CD4-positive, alpha-beta T cell treated with Interleukin-15 for 4 hours (primary cell): ENCODE measurements around the gene ZNF48.

Source experiments
- DNase-seq: peaks from one replicate; pipeline ENCODE4 v3.0.0-alpha.2; 2020; ENCODE audit warnings: low spot score

Gene ZNF48

GRCh38 chr16:30395155-30395991 lies at the start of gene ZNF48:
TSS of gene ZNF48 (plus strand) at chr16:30395420. CDS start at chr16:30395795, 375 bp downstream.
- peak; percentile 67 for DNase-seq

DNA sequence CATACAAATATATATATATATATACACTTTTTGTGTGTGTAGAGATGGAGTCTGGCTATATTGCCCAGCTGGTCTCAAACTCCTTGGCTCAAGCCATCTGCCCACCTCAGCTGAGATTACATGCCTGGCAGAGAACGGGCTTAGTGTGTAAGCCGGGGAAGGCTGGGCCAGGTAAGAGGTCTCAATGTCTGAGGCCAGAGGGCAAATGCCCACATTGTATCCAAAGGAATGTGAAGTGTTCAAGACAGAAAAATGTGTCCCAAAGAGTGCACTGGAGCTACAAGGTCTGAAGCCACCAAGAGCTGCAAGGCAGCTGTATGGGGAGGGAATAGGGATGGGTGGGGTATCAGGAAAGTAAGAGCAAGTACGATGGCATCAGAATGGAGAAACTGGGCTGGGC lies 48.9 kb upstream of the ZNF48 start:
- no peak for DNase-seq

DNA sequence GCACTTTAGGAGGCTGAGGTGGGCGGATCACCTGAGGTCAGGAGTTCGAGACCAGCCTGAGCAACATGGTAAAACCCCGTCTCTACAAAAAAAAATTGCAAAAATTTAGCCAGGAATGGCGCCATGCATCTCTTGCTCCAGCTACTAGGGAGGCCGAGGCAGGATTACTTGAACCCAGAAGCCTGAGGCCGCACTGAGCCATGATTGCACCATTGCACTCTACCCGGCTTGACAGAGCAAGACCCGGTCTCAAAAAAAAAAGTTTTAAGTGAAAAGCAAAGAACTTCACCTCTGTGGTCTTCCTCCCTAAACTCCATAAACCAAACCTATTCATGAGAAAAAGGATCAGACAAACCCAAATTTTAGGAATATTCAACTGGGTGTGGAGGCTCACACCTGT lies 47.1 kb upstream of the ZNF48 start:
- DNase-seq, result no peak

DNA sequence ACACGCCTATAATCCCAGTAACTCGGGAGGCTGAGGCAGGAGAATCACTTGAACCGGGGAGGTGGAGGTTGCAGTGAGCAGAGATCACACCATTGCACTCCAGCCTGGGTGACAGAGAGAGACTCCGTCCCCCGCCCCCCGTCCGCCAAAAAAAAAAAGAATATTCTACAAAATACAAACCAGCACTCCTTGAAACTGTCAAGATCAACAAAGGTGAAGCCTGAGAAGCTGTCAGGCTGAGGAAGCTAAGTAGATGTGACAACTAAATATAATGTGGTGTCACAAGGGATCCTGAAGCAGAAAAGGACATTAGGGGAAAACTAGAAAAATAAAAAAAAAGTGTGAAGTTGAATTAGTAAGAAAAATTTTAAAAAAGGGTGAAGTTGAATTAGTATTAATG lies 46.3 kb upstream of the ZNF48 start:
- DNase-seq, result no peak

- no peak for DNase-seq
Measured at GRCh38 chr16:30349675-30350074, 45.5 kb upstream of the ZNF48 start.

DNA sequence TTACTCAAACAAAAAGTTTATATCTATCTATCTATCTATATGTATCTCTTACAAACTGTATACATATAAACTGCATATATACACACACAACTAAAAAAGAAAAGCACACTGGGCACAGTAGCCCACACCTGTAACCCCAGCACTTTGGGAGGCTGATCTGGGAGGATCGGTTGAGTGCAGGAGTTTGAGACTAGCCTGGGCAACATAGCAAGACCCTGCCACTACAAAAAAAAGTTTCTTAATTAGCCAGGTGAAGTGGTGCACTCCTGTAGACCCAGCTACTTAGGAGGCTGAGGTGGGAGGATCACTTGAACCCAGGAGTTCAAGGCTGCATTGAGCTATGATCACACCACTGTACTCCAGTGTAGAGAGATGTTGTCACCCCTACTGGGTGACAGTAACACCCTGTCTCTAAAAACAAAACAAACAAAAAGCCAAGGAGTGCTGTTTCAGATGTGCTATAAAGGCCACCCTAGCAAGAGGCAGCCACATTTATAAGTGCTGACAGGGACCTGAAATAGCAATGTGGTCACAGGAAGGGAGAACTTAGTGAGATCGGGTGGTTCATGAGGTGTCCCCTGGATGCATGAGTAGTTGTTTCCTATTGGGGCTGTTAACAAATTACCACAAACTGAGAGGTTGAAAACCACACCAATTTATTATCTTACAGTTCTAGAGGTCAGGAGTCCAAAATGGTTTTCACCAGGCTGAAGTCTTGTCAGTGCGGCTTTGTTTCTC lies 44.9 kb upstream of the ZNF48 start:
- DNase-seq, result peak; percentile 42

- no peak for DNase-seq
Measured at GRCh38 chr16:30351001-30351441, 44.2 kb upstream of the ZNF48 start.

DNA sequence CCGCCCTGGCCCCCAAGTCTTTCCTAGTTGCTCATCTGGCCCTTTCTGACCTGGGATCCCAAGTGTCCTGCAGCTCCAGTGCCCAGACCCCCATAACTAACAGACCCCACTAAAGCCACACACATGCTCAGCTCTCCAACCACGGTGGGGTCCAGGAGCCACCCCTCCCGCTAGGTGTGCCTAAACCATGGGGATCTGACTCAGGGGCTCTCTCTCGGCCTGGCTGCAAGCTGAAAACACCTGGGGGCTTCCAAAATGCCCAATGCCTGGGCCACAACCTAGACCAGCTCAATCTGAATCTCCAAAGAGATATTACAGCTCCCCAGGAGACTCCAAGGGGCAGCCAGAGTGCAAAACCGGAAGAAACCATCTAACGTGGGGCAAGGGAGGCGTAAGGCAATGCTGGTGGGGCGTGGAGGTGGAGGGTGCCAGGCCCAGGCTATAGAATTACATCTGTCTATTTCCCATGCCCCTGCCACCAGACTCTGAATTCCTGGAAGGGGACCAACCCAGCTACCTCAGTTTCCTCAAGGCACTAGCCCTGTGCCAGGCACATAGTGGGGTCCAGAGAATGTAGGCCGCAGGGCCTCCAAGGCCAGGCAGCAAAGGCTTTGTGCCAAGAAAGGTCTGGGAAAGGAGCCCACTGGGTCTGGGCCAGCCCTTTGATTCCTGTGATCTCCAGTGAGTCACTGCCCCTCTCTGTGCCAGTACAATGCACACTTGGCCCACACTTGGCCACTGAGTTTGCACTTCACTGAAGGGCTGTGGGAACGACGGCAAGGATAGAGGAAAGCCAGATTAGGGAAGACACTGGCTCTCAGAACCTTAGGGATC lies 43.4 kb upstream of the ZNF48 start:
- no peak for DNase-seq

DNA sequence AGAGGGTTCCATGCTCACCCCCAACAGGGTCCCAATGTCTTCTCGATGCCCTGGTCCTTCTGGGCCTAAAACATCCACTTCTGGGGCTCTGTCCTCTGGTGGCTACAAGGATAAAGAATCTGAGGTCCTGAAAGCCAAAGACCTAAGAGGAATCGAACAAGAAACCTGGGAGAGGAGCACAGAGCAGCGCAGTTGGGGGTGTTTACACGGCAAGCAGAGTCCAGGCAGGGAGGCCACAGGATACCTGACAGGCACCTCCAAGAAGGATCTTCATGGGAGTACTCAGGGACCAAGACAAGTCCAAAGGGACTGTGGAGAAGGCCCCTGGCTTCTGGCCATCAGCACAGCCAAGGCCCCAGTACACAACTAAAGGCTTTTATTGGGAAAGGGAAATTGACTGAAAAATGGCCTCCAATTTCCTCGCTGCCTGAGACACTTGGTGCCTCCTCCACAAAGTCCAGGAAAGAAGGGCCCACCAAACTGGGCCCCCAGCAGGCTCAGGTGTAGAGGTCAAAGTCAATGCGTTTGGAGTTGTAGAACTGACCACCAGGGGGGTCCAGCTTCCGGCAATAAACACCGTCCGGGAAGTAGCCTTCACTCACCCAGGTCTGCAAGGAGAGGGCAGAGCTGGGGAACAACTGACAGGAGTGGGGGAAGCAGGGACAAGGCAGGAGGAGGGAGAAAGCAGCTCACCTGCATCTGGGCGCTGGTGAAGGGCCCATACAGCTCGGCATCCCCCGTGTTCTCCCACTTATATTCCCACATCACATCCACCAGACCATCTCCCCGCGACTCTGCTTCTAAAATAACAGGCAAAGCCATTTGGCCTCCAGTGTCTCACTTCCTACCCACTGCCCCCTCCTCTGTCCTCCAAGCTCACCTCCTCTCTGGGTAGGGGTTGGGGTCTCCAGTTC lies 42.5 kb upstream of the ZNF48 start:
- DNase-seq, result no peak

DNA sequence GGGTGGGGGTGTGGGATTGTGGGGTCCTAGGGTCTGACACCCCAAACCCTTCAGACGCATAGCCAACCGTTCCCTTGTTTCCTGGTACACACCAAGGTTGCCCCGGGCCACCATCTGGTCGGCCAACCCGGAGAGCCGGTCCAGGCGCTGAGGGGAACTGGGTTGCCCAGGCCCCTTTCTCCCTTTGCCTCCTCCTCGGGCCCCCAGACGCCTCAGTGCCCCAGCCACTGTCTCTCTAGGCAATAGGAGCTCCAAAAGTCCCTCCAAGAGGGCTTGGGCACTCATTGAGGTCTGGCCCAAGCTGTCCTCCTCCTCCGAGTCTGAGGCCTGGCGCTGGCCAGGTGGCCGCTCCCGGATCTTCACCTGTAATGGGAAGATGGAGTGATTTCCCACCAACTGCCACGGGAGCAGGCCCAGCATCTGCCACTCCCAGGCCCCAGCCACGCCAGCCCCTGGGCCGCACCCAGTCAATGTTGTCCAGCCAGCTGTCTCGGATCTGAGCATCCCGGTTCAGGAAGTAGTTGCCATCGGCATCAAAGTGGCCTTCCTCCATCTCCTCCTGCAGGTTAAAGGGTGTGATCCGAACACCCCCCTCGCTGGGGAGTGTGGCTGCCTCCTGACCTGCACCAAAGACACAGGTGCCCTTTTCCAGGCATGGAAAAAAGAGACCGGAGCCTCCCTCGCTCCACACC lies 41.6 kb upstream of the ZNF48 start:
- no peak for DNase-seq

DNA sequence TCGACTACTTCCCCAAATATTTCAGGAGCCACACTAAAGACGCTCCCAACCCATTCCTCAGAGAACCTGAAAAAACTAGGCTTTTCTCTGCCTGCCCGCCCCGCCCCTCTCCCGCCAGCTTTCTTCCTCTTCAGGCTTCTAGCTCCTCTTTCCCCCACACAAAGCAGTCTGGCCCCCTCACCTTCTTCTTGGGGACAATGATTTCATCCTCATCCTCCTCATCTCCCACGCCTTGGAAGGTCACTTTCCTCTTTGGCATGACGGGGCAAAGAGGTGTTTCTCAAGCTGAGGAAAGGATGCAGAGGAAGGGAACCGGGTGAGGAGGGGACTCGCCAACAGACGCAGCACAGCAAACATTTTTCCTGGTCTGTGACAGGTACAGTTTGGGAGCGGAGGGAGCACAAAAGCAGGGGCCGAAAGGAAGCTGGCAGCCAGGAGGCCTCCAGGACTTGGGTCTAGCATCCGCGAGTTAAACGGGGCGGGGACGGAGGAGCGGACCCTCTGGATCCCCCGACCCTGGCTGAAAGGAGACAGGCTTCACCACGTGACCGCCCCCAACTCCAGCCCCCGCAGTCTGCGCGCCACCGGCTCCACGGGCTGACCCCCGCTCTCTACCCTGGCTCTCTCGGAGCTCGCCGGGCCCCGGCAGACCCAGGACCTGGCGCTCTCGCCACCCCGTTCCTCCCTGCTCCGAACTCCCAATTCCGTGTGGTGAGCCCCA lies 40.6 kb upstream of the ZNF48 start:
- DNase-seq, result no peak

GRCh38 chr16:30355144-30355953 lies 39.9 kb upstream of the ZNF48 start, which contains the start of gene CD2BP2:
TSS of gene CD2BP2 (minus strand) at chr16:30355308. CDS start at chr16:30354681, 627 bp downstream.
- DNase-seq, result peak; percentile 89

DNA sequence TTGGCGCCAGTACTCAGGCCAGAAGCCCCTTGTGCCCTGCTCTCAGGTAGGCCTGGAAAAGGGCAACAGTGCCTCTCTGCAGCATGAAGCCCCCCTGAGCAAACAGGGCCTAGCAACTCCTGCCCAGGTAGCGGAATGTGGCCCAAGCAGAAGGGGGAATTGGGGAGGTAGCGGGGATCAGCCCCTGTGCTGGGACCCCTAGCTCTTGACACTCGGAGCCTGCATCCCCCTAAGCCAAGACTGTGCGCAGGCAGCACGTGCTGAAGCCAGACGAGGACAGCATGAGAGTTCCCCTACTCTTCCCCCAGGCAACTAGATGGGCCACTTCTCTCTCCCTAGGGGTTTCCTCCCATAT lies 39.3 kb upstream of the ZNF48 start:
- no peak for DNase-seq

DNA sequence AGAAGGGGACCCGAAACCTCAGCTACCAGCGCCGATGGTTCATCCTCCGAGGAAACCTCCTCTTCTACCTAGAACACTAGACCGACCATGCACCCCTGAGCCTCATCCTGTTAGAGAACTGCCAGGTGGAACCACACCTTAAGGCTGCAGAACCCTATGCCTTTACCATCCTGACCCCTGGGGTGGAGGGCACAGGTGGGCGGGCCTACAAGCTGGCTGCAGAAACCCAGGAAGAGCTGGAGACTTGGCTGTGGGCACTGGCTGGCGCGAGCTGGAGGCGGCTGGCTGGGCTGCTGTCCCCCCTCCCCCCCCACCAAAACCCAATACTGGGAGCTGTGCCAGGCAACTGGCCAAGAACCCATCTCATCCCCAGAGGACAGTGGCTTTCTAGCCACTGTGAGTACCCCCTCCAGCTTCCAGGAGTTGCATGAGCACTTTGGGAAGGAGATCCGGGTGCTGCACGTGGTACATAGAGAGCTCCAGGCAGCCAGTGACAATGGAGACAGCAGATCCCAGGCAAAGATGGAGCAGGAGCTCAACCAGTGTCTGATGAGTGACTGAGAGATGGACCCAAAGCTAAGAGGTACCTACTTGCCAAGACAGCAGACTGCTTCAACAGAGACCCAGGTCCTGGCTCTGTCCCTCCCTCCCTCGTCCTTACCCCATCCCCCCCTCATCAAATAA lies 38.7 kb upstream of the ZNF48 start:
- no peak for DNase-seq

DNA sequence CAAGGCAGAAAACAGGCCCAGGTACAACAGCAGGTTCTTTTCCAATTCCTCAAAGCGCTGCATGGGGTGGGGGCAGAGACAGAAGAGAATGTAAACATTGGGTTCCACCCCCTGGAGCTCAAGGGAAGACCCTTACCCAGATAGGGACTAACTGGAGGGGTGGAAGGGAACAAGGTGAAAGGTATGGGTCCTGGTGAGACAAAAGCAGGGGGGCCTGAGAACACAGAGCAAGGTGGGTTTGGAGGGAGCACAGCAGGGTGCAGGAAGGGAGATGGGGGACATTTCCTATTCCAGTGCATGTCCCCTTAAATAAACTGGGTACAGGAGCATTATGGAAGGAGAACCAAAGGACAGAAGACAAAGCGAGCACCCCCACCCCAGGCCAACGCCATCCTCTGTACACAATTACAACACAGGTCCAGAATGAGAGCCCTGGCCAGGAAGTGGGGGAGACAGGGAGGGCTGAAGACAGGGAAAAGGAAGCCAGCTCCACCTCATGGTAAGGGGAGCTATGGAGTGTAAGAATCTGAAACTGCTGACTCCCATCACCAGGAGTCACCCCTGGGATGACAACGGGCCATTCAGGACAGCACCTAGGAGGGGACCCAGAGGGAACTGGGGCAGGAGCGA lies 38.0 kb upstream of the ZNF48 start:
- DNase-seq, result no peak

DNA sequence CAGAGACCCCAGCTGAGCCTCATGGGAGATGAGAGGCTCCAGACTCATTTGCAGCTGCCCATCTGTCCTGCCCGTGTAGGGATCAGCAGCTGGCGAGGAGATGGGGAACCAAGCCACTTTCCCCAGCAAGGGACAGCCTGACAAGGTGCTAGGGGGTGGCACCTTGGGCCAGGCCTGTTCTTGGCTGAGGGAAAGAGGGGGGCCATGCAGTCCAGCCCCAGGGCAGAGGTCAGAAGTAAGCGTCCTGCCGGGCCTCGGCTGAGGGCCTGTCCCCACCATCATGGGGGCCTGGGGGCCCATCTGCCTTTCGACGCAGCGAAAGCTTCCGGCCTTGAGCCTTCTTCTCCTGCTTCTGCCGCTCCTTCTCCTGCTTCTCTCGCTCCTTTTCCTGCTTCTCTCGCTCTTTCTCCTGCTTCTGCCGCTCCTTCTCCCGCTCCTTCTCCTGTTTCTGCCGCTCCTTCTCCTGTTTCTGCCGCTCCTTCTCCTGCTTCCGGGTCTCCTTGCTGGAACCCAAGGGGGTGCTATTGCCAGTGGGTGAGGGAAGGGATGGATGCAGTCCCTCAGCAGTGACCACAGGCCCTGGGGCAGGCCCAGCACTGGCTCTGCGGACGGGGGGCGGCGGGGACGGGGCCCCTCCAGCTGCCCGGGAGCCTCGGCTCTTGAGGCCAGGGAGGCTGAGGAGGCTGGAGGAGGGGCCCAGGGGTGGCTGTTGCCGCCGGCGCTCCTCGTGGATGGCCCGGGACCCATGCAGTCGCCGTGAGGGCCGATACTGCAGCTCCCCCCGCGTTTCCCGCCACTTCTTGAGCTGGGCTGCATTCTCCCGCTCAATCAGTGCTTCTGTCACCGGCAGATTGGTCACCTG lies 37.3 kb upstream of the ZNF48 start:
- no peak for DNase-seq

DNA sequence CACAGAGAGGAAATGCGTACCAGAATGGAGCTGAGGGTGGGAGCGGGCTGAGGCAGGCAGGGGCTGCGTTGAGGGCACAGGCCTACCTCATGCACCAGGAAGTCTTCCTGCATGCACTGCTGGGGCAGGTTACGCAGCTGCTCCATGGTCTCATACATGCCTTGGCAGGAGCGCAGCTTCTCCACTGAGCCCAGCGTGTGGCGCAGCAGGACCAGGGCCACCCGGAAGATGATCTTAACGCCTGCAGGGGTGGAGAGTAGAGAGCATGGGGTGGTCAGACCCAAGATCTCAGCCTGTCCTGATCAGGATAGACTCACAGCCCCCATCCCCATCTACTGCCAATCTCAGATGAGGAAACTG lies 36.7 kb upstream of the ZNF48 start:
- DNase-seq, result no peak
